GM12874 (cell line): ENCODE data around the gene FAM200C.
A peak's percentile ranks its signal among the peaks of the same experiment; 100 is the strongest.

ENCODE experiments used
- TF ChIP-seq, protein P1 (sequence below): IDR thresholded peaks from 2 replicates; pipeline ENCODE4 v1.5.1; 2011; ENCODE audit warnings: low read depth, mild to moderate bottlenecking, control low read depth, low read length, moderate library complexity; ENCODE audit not compliant: insufficient read depth

The FAM200C gene

GRCh38 chr5:160418561-160419457, 19.0 kb upstream of the FAM200C start, which contains the start of gene SLU7:
Gene SLU7, minus strand, starts transcription at chr5:160419081. Its CDS starts 3,787 bp downstream, at chr5:160415294.
- TF ChIP-seq, protein P1, sequence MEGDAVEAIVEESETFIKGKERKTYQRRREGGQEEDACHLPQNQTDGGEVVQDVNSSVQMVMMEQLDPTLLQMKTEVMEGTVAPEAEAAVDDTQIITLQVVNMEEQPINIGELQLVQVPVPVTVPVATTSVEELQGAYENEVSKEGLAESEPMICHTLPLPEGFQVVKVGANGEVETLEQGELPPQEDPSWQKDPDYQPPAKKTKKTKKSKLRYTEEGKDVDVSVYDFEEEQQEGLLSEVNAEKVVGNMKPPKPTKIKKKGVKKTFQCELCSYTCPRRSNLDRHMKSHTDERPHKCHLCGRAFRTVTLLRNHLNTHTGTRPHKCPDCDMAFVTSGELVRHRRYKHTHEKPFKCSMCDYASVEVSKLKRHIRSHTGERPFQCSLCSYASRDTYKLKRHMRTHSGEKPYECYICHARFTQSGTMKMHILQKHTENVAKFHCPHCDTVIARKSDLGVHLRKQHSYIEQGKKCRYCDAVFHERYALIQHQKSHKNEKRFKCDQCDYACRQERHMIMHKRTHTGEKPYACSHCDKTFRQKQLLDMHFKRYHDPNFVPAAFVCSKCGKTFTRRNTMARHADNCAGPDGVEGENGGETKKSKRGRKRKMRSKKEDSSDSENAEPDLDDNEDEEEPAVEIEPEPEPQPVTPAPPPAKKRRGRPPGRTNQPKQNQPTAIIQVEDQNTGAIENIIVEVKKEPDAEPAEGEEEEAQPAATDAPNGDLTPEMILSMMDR, result no peak

GRCh38 chr5:160398806-160399205, 1.0 kb downstream of the FAM200C start:
- TF ChIP-seq, protein P1, result no peak

- TF ChIP-seq, protein P1, result no peak
Observed at GRCh38 chr5:160397492-160397891, 2.4 kb downstream of the FAM200C start.

DNA sequence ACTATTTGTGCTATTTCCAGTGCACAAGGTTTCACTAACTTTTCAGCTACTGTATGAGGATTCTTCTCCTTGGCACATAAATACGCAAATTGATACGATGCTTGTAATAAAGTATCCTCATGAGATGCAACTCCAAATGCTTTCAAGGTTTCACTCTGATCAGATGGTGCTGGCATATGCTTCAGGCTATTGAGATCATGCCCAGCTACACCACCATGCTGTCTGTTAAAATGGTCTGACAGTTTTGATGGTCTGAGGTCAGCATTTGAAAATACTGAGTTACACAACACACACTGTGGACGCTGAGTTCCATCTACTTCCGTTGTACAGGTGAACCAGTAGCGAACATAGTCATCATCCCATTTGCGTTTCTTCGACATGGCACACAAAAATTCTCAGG, 4.7 kb downstream of the FAM200C start:
- TF ChIP-seq, protein P1, result no peak

GRCh38 chr5:160390787-160391696, 8.8 kb downstream of the FAM200C start:
- TF ChIP-seq, protein P1, result peak; percentile 32; the same call in 1 of the 2 replicates

GRCh38 chr5:160387445-160387844, 12.4 kb downstream of the FAM200C start:
- TF ChIP-seq, protein P1, result no peak

- TF ChIP-seq, protein P1, result no peak
Observed at GRCh38 chr5:160385496-160385895, 14.4 kb downstream of the FAM200C start.
